Lower leg skin (tissue), 4 donors: ENCODE measurements around the gene TAF1B. TPM values are rescaled to one million over a fixed set of nuclear protein-coding genes. Genes with fewer than 3 reads are reported as not detected.
A peak's percentile ranks its signal among the peaks of the same experiment; 100 is the strongest.

Experiments used
- DNase-seq, 2 donors: peaks; one replicate each; pipeline ENCODE4 v3.0.0-alpha.2; 2019; ENCODE audit warnings: low spot score in 2 of 2
- H3K4me3 ChIP-seq: fragments of 200-600 bp; sonication (generic); 2 replicates; pipeline ENCODE4 v1.5.1; 2017; ENCODE audit warnings: mild to moderate bottlenecking, low read depth; ENCODE audit not compliant: poor library complexity, severe bottlenecking
- POLR2A ChIP-seq, 2 donors: fragments of 450-650 bp; IDR thresholded peaks; one replicate each; pipeline ENCODE4 v1.6.1; 2016 to 2017; ENCODE audit warnings: antibody characterized with exemption in 2 of 2, mild to moderate bottlenecking in 1 of 2, moderate library complexity in 1 of 2
- WGBS, 2 donors: methylation state at CpG; one replicate each; pipeline ENCODE4 v1.1.5; 2018; 5-methylcytosine and 5-hydroxymethylcytosine counted together
- intact Hi-C: fragments of 100-400 bp; cut with DNase I; formaldehyde crosslinking; loops from one replicate; pipeline ENCODE4 v1.15.0; 2023; ENCODE audit warnings: low total_unique reads
- total RNA-seq, 4 donors: library from RNA; depleted of rRNA; stranded (reverse); fragments of >200 nt; gene quantifications; one replicate each; pipeline ENCODE4 v1.1.0, GENCODE V29; 2016
- TF ChIP-seq, protein P1 (sequence below), 3 donors: fragments of 450-650 bp; IDR thresholded peaks; one replicate each; pipeline ENCODE4 v1.5.1; 2016; ENCODE audit warnings: antibody characterized with exemption in 3 of 3, mild to moderate bottlenecking in 3 of 3, moderate library complexity in 2 of 3

Gene TAF1B
- total RNA-seq, 4 donors from 2014 or later: 11.2 to 26.9 (median 20.1) TPM

- H3K4me3 ChIP-seq: no peak overlapping the region
- 87 to 92% methylated on average over 4 of the region's 4 CpGs for WGBS, 2 donors
- intact Hi-C loops: no loop called here
- DNase-seq: peak in 1 of 2 donors; percentile 72
- TF ChIP-seq, protein P1, sequence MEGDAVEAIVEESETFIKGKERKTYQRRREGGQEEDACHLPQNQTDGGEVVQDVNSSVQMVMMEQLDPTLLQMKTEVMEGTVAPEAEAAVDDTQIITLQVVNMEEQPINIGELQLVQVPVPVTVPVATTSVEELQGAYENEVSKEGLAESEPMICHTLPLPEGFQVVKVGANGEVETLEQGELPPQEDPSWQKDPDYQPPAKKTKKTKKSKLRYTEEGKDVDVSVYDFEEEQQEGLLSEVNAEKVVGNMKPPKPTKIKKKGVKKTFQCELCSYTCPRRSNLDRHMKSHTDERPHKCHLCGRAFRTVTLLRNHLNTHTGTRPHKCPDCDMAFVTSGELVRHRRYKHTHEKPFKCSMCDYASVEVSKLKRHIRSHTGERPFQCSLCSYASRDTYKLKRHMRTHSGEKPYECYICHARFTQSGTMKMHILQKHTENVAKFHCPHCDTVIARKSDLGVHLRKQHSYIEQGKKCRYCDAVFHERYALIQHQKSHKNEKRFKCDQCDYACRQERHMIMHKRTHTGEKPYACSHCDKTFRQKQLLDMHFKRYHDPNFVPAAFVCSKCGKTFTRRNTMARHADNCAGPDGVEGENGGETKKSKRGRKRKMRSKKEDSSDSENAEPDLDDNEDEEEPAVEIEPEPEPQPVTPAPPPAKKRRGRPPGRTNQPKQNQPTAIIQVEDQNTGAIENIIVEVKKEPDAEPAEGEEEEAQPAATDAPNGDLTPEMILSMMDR (IDR thresholded peaks at IDR 0.05): no peak
- no peak for TF ChIP-seq POLR2A (IDR thresholded peaks at IDR 0.05)
Measured at GRCh38 chr2:9815076-9815475, 28.2 kb upstream of the TAF1B start.

DNA sequence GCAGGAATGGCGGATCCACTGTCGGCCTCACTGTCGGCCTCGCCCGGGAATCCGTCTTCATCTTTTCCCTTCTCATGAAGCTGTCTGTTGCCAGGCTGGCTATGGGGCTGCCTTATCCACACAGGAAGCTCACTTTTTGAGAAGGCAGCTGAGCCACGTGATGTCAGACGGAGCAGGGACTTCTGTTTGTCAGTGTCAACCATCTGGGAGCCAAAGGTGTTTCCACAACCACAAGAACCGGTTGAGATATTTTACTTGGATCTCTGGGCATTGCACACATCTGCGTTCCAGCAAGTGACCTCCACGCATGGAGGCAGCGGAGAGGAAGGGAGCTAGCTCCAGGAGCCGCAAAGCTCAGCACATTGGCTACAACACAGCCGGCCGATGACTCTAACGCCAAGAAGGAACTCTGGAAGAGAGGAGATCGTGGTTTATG, 27.4 kb upstream of the TAF1B start:
- H3K4me3 ChIP-seq: no peak overlapping the region
- 80 to 85% methylated on average over 17 of the region's 17 CpGs for WGBS, 2 donors
- TF ChIP-seq, protein P1 (IDR thresholded peaks at IDR 0.05): no peak
- no peak for TF ChIP-seq POLR2A (IDR thresholded peaks at IDR 0.05)
- intact Hi-C loops: no loop called here
- peak in 1 of 2 donors; percentile 80 for DNase-seq

DNA sequence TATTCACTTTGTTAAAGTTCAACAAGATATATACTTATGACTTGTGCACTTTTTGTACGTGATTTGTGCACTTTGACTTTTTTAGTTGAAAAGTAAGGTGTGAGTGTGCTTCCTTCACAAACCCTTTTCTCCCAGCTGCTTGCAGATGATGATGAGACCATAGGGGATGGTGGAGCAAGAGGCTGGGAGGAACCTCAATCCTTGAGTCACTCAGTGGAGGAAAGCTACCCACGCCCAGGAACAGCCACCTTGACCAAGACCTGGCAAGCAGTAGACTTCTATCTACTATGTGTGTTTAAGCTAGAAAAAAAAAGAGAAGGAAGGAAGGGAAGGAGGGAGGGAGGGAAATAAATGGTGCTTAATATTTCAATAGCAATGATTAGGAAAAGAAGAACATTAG, 25.2 kb upstream of the TAF1B start:
- intact Hi-C loops: no loop called here
- peak in 1 of 2 donors; percentile 32 for DNase-seq
- WGBS, 2 donors: 74 to 91% methylated on average over 2 of the region's 2 CpGs
- TF ChIP-seq, protein P1 (IDR thresholded peaks at IDR 0.05): no peak
- TF ChIP-seq POLR2A (IDR thresholded peaks at IDR 0.05): no peak
- no peak overlapping the region for H3K4me3 ChIP-seq

GRCh38 chr2:9819551-9819950, 23.7 kb upstream of the TAF1B start:
- TF ChIP-seq, protein P1 (IDR thresholded peaks at IDR 0.05): no peak
- TF ChIP-seq POLR2A (IDR thresholded peaks at IDR 0.05): no peak
- WGBS, 2 donors: 85 to 91% methylated on average over 8 to 13 of the region's 13 CpGs
- intact Hi-C loops: no loop called here
- H3K4me3 ChIP-seq: no peak overlapping the region
- peak in 1 of 2 donors; percentile 83 for DNase-seq

DNA sequence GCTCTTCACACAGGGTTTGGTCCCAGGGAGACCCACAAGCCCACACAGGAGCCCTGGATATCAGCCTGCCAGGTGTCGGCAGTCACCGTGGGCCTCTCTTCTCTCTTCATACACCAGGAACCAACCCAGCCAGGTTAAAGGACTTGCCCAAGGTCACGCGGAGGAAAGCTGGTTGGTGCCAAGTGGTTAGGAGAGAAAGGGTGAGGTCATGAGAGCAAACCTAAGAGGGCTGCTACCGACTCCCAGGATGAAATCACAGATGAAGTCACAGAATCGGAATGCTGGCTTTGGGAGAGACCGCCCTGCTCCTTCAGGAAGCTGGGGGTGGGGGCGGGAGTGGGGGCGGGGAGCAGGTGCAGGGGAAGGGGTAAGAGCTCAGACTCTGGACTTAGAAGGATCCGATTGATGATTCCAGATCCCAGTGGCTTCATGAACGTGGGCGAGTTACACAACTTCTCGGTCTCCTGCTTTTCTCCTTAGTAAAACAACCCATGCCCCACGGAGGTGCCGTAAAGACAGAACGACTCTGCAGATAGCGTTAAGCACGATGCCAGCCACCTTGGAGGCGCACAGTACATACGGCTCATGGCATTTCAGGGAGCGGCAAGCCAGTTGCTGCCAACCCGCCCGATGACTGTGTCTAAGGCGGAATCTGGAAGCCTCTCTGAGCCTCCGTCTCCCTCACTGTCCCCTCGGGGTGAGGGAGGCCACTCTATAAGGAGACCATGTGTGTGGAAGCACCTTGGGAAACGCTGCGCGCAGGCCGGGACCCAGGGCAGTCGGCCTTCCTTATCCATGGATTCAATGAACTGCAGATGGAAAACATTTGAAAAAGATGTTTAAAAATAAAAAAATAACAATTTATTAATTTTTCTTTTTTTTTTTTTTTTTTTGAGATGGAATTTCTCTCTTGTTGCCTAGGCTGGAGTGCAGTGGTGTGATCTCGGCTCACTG, 23.0 kb upstream of the TAF1B start:
- no peak for TF ChIP-seq POLR2A (IDR thresholded peaks at IDR 0.05)
- TF ChIP-seq, protein P1 (IDR thresholded peaks at IDR 0.05): no peak
- WGBS, 2 donors: 48 to 53% methylated on average over 31 to 32 of the region's 32 CpGs
- no peak overlapping the region for H3K4me3 ChIP-seq
- intact Hi-C loops: no loop called here
- DNase-seq: peak; percentile 36 to 80
